Tracheal epithelial cell (primary cell): ENCODE data around the gene MPHOSPH6. TPM values are rescaled to one million over a fixed set of nuclear protein-coding genes. Genes with fewer than 3 reads are reported as not detected.

Experiments
- total RNA-seq: library from RNA; depleted of rRNA; stranded (reverse); fragments of >200 nt; gene quantifications from 2 replicates; pipeline ENCODE4 v1.2.1, GENCODE V29; 2014

MPHOSPH6 gene, protein sequence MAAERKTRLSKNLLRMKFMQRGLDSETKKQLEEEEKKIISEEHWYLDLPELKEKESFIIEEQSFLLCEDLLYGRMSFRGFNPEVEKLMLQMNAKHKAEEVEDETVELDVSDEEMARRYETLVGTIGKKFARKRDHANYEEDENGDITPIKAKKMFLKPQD
- total RNA-seq = 93.1 and 93.3 TPM in 2 replicates

GRCh38 chr16:82169861-82170845 lies at the start of gene MPHOSPH6:
MPHOSPH6 (minus strand) TSS chr16:82170224; CDS start chr16:82170175, 49 bp downstream.

Other genes starting within 250 kb of the MPHOSPH6 start
- 21.2 and 31.8 TPM in 2 replicates for gene SDR42E1, start 158.8 kb downstream of the MPHOSPH6 start, total RNA-seq
- gene HSD17B2, start 135.0 kb downstream of the MPHOSPH6 start, total RNA-seq = 27.5 and 105 TPM in 2 replicates